Activated B cell treated with CpG ODN at 0.5 μM for 24 hours (primary cell): ENCODE data around the gene CCL2. TPM values are rescaled to one million over a fixed set of nuclear protein-coding genes. Genes with fewer than 3 reads are reported as not detected.

Experiments used
- ATAC-seq: fragments of 200-7000 bp; cut with Tn5 transposase; one replicate; pipeline ENCODE4 v1.10.0; 2021; ENCODE audit warnings: low read depth, mild to moderate bottlenecking, moderate library complexity
- CTCF ChIA-PET: fragments of 350-600 bp; sonication (Branson Sonifier 250); formaldehyde crosslinking; loops from one replicate; lab custom pipeline; 2021; ENCODE audit warnings: antibody characterized with exemption; lab: Charles Lee
- POLR2A ChIA-PET: fragments of 350-600 bp; sonication (Branson Sonifier 250); formaldehyde crosslinking; loops from one replicate; lab custom pipeline; 2021; ENCODE audit warnings: antibody characterized with exemption; lab: Charles Lee
- DNase-seq: peaks from one replicate; pipeline ENCODE4 v3.0.0; 2022
- H3K27ac Mint-ChIP-seq: one replicate; pipeline ENCODE4 v1.8.0; 2020; ENCODE audit warnings: mixed read lengths
- H3K27me3 Mint-ChIP-seq: one replicate; pipeline ENCODE4 v1.8.0; 2021; ENCODE audit warnings: mixed read lengths
- H3K36me3 Mint-ChIP-seq: one replicate; pipeline ENCODE4 v1.8.0; 2021; ENCODE audit warnings: low read depth, mixed read lengths
- H3K4me1 Mint-ChIP-seq: one replicate; pipeline ENCODE4 v1.8.0; 2021; ENCODE audit warnings: mixed read lengths
- H3K4me3 Mint-ChIP-seq: one replicate; pipeline ENCODE4 v1.8.0; 2020; ENCODE audit warnings: mild to moderate bottlenecking, mixed read lengths
- H3K9me3 Mint-ChIP-seq: one replicate; pipeline ENCODE4 v1.8.0; 2020; ENCODE audit warnings: mixed read lengths
- intact Hi-C: fragments of 100-400 bp; cut with micrococcal nuclease; formaldehyde crosslinking; loops from one replicate; pipeline ENCODE4 v1.15.1; 2024
- total RNA-seq: library from RNA; stranded (reverse); gene quantifications from 2 replicates; pipeline ENCODE4 v1.2.3, GENCODE V29; 2022
- TF ChIP-seq, protein P1 (sequence below): fragments of 200-600 bp; IDR thresholded peaks from one replicate; pipeline ENCODE4 v1.8.0; 2022; ENCODE audit warnings: antibody characterized with exemption, mild to moderate bottlenecking

CCL2 gene
- total RNA-seq, 1 donor from 2014 or later: 2.1 TPM

DNA sequence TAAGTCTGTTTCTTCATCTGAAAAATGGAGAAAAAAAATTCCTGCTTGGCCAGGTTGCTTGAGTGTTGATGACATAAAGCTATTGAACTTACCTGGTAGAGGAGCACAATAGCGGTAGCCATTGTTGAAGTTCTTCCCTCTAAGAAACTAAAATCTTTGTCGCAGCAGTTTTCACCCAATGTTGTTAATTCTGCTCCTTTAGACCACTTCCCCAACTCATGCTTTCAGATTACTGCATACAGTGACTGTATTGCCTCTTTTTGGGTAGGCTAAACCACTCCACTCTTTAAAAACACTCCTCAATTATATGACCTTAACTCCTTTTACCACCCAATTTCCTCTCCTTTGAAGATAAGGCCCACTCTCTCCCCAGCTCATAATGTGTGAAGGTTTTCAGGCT lies 35.7 kb upstream of the CCL2 start:
- TF ChIP-seq, protein P1, sequence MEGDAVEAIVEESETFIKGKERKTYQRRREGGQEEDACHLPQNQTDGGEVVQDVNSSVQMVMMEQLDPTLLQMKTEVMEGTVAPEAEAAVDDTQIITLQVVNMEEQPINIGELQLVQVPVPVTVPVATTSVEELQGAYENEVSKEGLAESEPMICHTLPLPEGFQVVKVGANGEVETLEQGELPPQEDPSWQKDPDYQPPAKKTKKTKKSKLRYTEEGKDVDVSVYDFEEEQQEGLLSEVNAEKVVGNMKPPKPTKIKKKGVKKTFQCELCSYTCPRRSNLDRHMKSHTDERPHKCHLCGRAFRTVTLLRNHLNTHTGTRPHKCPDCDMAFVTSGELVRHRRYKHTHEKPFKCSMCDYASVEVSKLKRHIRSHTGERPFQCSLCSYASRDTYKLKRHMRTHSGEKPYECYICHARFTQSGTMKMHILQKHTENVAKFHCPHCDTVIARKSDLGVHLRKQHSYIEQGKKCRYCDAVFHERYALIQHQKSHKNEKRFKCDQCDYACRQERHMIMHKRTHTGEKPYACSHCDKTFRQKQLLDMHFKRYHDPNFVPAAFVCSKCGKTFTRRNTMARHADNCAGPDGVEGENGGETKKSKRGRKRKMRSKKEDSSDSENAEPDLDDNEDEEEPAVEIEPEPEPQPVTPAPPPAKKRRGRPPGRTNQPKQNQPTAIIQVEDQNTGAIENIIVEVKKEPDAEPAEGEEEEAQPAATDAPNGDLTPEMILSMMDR: no peak
- no peaks in the 10 kb centered on the region for H3K4me1 Mint-ChIP-seq
- H3K27ac Mint-ChIP-seq: no peak overlapping the region
- H3K4me3 Mint-ChIP-seq: no peak overlapping the region
- DNase-seq: no peak
- ChIA-PET POLR2A (no interaction called here), CTCF (no interaction called here)
- no peak for ATAC-seq
- H3K9me3 Mint-ChIP-seq: peaks cover 4% of the 10 kb centered on the region
- no peaks in the 10 kb centered on the region for H3K36me3 Mint-ChIP-seq
- H3K27me3 Mint-ChIP-seq: peaks cover 18% of the 10 kb centered on the region
- intact Hi-C loops: no loop called here

DNA sequence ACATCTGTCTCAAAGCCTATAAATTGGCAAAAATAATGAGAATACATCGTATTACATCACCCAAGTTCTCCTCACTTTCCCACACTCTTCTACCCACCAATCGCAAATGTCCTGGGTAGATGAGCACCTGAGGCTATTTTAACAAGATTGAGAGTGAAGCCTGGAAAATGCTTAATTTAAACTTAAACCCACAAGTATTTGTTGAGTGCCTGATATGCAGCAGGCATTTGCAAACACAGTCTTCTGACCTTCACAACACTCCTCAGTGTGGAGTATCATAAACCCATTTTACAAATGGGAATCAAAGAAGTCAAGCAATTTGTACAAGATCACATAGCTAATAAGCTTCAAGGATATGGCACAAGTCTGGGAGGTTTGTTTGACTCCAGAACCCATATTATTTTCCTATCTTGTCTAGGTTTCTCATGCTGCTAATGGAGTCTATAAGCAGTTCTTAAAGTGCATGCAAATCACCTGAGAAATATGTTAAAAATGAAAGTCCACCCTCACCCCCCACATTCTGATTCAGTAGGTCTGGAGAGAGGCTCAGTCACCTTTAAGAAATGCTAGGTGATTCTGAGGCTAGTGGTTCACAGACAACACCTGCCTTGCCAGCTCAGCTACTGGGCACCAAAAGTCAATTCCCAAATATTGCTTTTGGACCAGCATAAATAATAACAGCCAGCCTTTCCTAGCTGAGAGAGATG lies 34.9 kb upstream of the CCL2 start:
- H3K9me3 Mint-ChIP-seq: peaks cover 4% of the 10 kb centered on the region
- peaks cover 25% of the 10 kb centered on the region for H3K27me3 Mint-ChIP-seq
- DNase-seq (no peak), ATAC-seq (no peak)
- no peaks in the 10 kb centered on the region for H3K36me3 Mint-ChIP-seq
- TF ChIP-seq, protein P1: no peak
- ChIA-PET CTCF (no interaction called here), POLR2A (no interaction called here)
- intact Hi-C loops: no loop called here
- H3K4me3 Mint-ChIP-seq: no peak overlapping the region
- H3K4me1 Mint-ChIP-seq: no peaks in the 10 kb centered on the region
- no peak overlapping the region for H3K27ac Mint-ChIP-seq

DNA sequence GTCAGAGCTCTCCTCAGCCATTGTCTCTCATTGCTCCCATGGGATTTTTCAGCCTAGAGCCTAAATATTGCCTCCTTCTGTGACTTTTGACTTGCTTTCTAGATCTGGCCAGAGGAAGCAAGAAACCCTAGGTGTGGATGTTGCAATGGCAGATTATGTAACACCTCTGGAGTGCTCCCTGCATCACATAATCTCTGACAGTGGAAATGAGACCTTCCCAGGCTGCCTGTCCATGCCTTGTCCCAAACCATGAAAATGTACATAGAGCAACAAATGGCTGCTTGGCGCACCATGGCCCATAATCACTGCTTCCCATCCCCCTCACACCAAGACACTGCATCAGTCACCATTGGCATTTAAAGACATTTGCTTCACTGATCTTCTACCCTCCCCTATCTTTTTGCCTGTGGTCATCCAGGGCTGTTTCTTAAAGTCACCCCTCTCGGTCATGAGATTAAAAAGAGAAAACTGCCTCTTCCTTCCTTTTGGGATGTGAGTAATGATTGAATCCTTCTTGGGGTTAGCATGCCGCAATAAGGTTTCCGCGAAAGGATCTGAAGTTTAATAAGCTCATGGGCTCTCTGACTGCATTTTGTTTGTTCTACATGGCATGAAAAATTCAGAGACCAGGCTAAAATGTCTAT lies 34.2 kb upstream of the CCL2 start:
- ATAC-seq: no peak
- CTCF ChIA-PET: no interaction called here
- POLR2A ChIA-PET: no interaction called here
- Mint-ChIP-seq H3K9me3 (peaks cover 4% of the 10 kb centered on the region), H3K27ac (no peak overlapping the region), H3K4me1 (no peaks in the 10 kb centered on the region), H3K27me3 (peaks cover 26% of the 10 kb centered on the region), H3K36me3 (no peaks in the 10 kb centered on the region), H3K4me3 (no peak overlapping the region)
- intact Hi-C loops: no loop called here
- TF ChIP-seq, protein P1: no peak
- DNase-seq: no peak

DNA sequence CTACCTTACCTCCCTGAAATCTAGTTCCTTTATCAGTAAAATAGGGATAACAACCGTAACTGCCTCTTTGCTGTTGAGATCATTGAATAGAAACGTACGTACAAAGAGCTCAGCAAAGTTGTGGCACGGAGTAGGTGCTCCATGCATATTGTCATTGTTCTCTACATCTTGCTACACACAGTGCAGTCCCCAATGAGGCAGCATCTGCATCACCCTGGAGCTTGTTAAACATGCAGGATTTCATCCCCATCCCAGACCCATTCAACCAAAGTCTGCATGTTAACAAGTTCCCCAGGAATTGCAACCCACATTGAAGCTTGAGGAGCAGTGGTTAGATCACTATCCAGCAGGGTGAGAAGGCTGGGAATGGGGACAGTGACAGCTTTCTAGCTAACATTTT lies 33.7 kb upstream of the CCL2 start:
- H3K27ac Mint-ChIP-seq: no peak overlapping the region
- H3K4me3 Mint-ChIP-seq: no peak overlapping the region
- CTCF ChIA-PET: no interaction called here
- DNase-seq: no peak
- TF ChIP-seq, protein P1: no peak
- H3K36me3 Mint-ChIP-seq: no peaks in the 10 kb centered on the region
- ATAC-seq: no peak
- H3K4me1 Mint-ChIP-seq: no peaks in the 10 kb centered on the region
- intact Hi-C loops: no loop called here
- POLR2A ChIA-PET: no interaction called here
- H3K27me3 Mint-ChIP-seq: peaks cover 22% of the 10 kb centered on the region
- H3K9me3 Mint-ChIP-seq: no peaks in the 10 kb centered on the region

DNA sequence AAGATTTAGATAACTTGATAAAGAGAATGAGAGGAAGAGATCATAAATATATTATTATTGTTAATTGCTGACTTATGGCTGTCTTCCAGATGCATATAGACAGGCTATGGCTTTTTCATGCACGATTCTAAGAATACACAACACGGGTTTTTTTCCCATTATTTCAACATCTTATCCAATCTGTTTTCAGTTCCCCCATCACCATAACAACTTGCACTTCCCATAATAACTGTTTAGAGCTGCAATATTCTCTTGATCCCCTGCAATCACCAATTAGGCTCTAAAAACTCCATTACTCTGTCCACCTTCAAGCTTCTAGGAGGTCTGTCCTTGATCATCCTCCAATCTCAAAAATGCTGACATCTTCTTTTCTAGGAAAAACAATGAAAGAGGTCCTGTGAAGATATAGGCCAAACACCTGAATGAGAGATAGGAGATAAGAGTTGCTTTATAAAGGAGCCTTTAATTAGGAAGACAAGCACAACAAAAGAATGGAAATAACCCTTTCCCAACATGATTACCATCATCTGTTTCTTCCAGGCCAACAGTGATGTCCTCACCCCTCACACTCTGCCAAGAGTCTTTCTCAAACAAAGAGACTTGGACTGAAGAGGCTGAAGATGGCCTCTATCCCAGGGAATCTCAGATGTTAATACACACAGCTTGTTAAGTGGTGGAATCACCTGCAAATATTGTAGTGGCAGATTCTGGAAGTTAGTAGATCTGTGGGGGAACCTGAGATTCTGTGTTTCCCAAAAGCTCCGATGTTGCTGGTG lies 32.2 kb upstream of the CCL2 start:
- H3K36me3 Mint-ChIP-seq: no peaks in the 10 kb centered on the region
- CTCF ChIA-PET: no interaction called here
- POLR2A ChIA-PET: no interaction called here
- H3K9me3 Mint-ChIP-seq: no peaks in the 10 kb centered on the region
- intact Hi-C loops: no loop called here
- H3K27ac Mint-ChIP-seq: no peak overlapping the region
- ATAC-seq: no peak
- peaks cover 16% of the 10 kb centered on the region for H3K27me3 Mint-ChIP-seq
- no peak for DNase-seq
- H3K4me1 Mint-ChIP-seq: peaks cover 10% of the 10 kb centered on the region
- no peak overlapping the region for H3K4me3 Mint-ChIP-seq
- TF ChIP-seq, protein P1: no peak
